ENCODE measurements around the gene ELAPOR1.
A peak's percentile ranks its signal among the peaks of the same experiment; 100 is the strongest.

The ELAPOR1 gene, protein sequence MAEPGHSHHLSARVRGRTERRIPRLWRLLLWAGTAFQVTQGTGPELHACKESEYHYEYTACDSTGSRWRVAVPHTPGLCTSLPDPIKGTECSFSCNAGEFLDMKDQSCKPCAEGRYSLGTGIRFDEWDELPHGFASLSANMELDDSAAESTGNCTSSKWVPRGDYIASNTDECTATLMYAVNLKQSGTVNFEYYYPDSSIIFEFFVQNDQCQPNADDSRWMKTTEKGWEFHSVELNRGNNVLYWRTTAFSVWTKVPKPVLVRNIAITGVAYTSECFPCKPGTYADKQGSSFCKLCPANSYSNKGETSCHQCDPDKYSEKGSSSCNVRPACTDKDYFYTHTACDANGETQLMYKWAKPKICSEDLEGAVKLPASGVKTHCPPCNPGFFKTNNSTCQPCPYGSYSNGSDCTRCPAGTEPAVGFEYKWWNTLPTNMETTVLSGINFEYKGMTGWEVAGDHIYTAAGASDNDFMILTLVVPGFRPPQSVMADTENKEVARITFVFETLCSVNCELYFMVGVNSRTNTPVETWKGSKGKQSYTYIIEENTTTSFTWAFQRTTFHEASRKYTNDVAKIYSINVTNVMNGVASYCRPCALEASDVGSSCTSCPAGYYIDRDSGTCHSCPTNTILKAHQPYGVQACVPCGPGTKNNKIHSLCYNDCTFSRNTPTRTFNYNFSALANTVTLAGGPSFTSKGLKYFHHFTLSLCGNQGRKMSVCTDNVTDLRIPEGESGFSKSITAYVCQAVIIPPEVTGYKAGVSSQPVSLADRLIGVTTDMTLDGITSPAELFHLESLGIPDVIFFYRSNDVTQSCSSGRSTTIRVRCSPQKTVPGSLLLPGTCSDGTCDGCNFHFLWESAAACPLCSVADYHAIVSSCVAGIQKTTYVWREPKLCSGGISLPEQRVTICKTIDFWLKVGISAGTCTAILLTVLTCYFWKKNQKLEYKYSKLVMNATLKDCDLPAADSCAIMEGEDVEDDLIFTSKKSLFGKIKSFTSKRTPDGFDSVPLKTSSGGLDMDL

DNA sequence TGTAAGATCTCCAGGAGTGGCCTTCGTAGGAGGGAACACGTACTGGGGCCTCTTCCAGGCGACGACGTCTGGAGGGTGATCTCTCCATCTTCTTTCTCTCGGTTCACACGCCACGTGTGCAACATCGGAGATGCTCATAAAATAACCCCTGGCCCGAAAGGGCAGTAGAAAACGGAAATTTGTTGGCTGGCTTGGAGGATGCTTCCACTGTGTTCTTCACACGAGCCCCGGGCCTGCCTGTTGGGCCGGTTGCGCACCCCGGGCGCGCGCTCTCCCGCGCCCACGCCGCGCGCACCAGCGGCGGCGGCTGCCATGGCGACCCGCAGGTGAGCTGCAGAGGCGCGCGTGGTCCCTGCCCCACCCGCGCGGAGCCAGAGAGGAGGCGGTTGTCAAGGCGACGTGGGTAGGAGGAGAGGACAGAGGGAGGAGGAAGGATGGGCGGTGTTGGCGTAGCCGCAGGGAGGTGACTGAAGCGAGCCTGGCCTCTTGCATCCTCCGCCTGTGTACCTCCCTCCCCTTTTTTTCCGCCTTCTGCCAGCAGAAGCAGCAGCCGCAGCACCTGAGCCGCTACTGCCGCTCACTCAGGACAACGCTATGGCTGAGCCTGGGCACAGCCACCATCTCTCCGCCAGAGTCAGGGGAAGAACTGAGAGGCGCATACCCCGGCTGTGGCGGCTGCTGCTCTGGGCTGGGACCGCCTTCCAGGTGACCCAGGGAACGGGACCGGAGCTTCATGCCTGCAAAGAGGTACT is at the start of gene ELAPOR1:
ELAPOR1 (plus strand) TSS at position 526 of the 752 bp plus-strand sequence; CDS start at position 595, 69 bp downstream.
- DNase-seq, result peak; percentile 83

DNA sequence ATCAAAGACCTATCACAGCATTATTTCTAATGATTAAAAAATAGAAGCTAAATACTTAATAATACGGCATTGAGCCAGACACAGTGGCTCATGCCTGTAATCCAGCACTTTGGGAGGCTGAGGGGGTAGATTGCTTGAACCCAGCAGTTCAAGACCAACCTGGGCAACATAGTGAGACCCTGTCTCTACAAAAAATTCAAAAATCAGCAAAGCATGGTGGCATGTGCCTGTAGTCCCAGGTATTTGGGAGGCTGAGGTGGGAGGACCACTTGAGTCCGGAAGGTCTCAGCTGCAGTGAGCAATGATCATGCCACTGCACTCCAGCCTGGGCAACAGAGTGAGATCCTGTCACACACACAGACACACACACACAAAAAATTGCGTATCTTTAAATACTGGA is 48.8 kb upstream of the ELAPOR1 start:
- DNase-seq, result no peak

DNA sequence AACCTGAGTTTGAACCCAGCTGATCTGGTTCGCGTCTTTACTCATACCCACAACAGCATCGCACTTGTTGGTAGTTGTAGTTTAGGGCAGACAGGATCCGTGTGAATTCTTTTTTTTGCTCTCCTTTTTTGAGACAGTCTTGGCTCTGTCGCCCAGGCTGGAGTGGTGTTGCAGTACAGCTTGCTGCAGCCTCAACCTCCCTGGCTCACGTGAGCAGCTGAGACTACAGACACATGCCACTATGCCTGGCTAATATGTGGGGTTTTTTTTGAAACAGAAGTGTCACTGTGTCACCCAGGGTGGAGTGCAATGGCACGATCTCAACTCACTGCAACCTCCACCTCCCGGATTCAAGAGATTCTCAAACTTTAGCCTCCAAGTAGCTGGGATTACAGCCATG is 46.0 kb upstream of the ELAPOR1 start:
- no peak for DNase-seq

DNA sequence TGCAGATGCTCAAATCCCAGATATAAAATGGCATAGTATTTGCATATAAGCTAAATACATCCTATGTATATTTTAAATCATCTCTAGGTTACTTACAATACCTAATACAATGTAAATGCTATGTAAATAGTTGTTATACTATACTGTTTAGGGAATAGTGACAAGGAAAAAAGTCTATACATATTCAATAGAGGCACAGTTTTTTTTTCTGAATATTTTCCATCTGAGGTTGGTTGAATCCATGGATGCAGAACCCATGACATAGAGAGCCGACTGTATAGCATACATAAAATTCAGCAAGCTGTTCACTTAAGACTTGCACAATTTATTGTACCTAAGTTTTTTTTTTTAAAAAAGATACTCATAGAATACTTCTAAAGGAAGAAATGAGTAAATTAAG is 44.6 kb upstream of the ELAPOR1 start:
- no peak for DNase-seq

DNA sequence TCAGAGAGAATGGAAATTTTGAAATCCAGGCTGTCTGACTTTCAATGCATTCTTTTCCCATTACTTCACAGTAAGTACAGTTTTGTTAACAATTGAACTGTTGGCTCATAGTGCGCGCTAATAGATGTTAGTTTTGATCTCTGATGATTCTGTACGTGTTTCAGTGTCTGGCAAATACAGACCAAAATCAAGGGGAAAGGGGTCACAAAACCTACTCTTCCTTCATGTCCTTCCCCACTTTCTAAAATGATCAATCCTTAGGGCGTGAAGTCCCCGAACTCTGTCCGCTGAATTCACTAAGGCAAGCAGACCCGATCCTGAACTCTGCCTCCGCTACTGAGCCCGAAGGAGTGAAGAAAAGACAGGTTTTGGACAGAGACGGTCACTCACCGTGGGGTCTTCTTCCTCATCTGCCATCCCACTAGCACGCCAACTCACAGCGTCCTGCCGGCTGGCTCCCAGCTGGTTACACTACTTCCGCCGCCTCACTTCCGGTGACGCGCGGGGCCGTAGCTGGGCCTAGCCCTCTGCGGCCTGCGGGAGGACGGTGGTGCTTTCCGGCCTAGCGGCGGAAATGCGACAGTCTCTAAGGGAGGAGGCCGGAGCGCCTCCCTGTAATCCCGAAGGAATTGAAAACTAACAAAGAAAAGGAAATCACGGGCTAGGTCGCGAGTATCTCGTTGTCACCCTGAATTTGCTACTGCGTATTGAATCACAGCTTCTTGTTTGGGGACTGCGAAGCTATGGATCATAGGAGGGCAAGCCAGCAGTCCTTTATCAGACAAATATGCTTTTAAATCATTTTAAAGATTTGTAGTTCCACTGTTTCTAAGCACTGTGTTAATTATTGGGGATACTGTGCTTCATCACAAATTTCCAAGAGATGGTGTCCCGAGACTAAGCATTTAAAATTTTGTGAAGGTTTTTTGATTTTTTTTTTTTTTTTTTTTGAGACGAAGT is 38.1 kb upstream of the ELAPOR1 start, which contains the start of gene TAF13:
TAF13 (minus strand) TSS at position 473 of the 960 bp plus-strand sequence; CDS start at position 417, 56 bp downstream.
- peak; percentile 95 for DNase-seq

DNA sequence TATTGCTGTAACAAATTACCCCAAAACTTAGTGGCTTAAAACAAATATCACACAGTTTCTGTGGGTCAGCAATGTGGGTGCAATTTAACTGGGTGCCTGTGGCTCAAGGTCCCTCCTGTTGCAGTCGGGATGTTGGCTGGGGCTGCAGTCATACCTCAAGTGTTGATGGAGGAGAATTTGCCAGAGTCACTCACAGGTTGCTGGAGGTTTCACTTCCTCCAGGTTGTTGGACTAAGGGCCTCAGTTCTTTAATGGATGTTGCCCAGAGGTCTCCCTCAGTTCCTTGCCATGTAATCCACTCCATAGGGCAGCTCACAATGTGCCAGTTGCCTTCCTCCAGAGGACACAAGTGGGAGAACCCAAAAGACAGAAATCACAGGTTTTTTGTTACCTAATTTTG is 35.6 kb upstream of the ELAPOR1 start:
- DNase-seq, result no peak

DNA sequence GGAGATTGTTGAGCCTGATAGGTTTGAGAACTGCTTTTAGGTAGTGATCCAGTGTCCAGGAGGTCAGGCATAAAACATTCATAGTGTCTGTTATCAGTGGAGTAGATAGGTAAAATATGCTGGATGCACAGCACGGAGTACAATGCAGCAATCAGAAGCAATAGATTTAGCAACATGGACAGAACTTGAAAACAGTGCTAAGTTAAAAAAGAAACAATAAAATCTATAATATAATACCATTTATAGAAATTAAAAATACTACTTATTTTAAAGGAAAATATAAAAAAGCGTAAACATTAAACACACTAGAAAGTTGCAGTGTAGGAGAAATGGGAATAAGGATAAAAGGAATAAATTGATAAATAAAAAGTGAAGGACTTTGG is 34.7 kb upstream of the ELAPOR1 start:
- DNase-seq, result no peak

DNA sequence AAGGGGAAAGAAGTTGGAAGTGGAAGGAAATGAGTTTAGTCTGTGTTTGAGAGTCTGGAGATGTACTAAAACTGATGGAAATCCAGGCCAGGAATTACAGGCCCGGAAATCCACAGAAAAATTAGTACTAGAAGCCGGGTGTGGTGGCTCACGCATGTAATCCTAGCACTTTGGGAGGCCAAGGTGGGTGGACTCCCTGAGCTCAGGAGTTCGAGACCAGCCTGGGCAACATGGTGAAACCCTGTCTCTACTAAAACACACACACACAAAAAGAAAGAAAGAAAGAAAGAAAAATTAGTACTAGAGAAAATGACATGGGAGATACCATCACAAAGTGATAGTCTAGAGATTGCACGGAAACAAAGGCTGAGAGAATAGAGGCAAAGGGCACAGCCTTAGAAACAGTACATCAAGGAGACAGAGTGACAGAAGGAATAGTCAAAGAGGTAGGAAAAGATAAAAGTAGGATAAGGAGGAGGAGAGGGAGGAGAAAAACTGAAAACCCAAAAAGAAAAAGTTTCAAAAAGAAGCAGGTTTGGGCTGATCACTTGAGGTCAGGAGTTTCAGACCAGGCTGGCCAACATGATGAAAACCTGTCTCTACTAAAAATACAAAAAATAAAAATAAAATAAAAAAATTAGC is 33.4 kb upstream of the ELAPOR1 start:
- no peak for DNase-seq

DNA sequence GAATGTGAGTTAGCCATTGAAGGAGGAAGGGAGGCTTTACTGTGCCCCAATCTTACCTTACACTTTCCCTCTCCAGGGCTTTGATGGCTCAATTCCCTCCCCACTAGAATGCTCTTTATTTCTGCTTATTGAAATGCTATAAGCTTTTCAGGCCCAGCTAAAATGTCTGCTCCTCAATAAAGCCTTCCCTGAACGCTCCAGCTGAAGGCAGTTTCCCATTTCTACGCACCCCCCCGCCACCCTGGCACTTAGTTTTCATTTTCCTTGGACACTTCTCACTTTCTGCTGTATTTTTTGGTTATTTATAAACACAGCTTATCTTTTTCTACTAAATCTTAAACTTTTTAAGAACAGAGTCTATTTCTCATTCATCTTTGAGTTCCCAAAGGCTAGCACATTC is 30.4 kb upstream of the ELAPOR1 start:
- no peak for DNase-seq

DNA sequence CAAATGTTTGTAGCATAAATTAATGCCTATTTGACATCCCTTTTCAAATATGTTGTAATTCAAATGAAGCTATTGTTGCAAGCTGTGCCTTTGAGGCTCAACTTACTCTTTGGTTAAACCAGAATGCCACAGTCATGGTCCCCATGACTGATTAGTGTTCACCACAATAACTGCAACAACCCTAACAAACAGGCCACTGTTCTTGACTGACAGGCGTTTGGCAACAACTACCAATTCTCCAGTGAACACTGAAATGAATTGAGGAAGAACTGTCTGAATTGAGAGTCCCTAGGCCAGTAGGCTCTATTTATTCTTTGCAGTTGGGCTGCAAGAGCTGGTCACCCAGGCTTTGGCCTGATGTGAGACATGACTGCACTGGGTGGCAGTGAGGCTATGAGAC is 30.0 kb upstream of the ELAPOR1 start:
- no peak for DNase-seq

DNA sequence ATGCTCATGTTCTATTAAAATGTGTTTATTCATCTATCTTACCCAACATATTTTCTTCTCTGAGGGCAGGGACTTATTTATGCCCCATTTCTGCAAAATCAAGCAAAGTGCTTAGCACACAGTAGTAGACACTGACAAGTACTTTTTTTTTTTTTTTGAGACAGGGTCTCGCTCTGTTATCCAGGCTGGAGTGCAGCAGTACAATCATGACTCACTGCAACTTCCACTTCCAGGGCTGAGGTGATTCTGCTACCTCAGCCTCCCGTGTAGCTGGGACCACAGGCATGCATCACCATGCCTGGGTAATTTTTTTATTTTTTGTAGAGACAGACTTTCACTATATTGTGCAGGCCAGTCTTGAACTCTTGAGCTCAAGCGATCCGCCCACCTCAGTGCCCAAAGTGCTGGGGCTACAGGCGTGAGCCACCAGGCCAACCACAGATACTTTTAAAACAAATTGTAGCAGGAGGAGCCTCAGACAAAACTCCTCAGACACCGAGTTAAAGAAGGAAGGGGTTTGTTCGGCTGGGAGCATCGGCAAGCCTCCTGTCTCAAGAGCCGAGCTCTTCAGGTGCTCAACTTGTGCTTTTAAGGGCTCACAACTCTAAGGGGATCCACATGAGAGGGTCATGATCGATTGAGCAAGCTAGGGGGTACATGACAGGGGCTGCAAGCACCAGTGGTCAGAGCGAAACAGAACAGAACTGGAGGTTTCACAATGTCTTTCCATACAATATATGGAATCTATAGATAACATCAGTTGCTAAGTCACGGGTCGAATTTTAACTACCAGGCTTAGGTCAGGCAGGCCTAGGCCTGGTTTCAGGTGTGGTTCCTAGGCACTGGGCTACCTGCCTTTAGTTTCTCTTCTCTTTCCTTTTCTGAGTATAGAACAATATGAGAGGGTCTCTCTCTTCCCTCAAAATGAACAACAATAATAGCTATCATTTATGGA is 29.1 kb upstream of the ELAPOR1 start:
- no peak for DNase-seq

DNA sequence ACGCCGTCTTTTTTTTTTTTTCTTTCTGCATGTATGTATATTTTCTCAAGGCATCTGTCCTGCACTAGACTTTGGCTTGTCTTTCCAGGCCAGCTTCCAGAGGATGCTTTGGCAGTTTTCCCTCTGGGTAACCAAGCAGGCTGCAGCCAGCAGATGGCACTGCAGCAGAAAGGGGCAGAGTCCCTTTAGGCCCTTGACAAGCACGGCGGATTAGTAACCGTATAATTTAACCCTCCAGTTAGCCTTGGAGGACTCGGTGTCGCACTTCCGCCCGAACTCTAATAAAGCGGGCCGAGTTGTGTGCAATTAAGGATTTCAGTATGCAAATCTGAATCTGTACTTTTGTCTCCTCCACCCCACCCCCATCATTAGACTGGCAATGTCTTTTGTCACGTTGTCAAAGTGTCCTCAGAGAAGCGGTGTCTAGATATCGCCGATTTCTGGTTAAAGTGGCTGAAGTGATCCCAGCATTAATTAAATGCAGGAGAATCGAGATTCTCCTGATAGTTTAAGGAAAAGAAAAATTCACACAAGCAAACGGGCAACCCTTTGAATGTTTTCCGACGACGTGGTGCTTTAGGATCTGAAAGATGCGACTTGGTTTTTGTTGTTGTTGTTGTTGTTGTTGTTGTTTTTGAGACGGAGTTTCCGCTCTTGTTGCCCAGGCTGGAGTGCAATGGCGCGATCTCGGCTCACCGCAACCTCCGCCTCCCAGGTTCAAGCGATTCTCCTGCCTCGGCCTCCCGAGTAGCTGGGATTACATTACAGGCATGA is 24.5 kb upstream of the ELAPOR1 start:
- peak; percentile 61 for DNase-seq

DNA sequence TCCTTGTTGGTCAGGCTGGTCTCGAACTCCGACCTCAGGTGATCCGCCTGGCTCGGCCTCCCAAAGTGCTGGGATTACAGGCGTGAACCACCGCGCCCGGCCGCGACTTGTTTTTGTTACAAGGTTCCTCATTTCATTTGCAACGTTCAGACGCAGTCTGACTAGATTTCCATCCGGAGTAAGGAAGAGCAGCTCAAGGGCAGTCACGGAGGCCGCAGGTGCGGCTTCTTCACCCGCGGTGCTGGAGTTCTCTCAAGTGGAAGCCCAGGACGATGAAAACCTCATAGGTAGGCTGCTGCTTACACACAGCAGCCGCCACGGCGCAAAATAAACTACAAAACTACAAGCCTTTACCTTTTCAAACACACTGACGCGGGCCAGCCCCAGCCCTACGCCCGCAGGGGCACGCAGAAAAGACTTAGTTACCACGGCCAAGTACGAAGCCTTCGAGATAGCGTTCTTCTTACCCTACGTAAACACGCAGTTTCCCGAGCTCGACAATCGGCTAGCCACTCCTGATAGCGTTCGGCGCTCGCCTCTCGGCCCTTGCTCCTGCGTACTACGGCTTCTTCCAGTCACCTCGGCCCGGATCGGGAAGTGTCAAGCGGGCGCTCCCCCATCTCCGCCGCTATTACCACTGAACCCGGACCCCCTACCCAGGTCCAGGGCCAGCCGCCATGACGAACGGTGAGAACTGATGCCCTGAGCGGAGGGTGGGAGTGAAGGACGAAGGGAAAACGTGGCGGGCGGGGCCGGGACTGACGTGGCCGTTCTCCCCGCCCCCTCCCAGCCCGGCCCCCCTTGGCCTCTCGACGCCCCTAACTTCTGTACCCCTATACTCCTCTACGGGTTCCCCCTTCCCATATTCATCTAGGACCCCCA is 23.5 kb upstream of the ELAPOR1 start, which contains the start of gene TMEM167B:
TMEM167B (plus strand) TSS at position 569 of the 882 bp plus-strand sequence; CDS start at position 678, 109 bp downstream.
- peak; percentile 92 for DNase-seq

DNA sequence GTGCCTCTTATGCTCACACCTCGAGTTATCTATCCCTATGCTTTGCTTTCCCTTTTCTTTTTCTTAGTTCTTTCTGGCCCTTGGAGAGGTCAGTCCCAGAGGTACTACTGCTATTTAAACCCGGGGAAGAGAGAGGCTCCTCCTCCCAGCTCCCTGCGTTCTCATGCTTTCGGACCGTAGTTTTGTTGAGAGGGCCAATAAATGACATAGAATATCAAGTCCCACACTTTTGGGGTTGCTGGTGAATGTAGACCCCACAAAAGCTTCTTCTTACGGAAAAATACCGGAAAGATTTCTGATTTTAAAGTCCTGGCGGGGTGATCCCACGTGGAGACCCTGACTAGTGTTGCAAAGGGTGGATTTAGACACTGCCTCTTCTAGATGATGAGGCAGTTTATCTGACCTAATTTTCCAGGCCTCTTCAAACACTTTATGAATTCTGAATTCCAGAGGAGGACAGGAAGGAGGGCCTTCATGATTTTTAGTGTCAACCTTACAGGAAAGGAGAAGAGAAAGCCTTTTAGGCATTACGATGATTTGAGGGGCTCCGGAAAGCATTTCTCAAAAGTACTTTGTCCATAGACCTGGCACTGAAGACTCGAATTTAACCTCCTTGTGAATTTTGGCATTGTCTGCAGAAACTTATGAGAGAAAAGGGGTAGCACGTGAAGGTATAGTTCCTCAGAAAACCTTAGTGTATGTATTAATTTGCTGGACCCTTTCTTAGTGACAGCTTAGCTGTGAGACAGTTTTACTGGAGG is 22.7 kb upstream of the ELAPOR1 start:
- peak; percentile 58 for DNase-seq

DNA sequence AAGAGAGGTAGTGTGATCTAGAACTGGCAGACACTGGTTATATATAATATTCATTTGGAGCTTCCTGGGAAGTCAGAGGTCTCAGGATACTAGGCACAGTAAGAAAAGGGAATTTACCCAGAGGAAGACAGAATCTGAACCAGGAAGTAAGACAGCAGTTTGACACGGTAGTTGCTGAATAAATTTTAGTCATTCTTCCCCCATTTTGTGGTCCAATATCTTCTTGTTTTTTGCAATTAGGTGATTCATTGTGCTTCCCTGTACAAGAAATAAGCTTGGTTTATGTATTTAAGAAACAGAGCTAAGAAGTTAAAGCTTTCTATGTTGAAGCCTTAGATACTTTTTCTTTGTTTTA is 22.1 kb upstream of the ELAPOR1 start:
- DNase-seq, result peak; percentile 54

DNA sequence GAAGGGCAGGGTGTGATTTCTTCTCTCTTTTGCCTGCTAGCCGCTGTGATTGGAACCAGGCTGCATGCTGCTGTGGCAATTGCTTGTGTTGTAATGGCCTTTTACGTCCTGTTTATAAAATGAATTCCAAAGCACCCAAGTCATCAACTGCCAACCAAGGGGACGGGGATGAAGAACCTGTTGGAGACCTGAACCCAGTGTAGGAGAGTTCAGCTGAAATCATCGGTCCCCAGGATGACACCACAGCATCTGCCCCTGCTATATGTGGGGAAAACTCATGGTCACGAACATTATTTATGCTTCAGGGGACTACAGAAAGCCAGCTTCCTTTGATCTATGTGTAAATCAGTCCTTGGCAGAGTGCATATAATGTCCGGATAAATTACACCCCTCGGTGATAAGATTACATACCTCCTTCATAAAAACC is 19.5 kb upstream of the ELAPOR1 start:
- DNase-seq, result no peak

DNA sequence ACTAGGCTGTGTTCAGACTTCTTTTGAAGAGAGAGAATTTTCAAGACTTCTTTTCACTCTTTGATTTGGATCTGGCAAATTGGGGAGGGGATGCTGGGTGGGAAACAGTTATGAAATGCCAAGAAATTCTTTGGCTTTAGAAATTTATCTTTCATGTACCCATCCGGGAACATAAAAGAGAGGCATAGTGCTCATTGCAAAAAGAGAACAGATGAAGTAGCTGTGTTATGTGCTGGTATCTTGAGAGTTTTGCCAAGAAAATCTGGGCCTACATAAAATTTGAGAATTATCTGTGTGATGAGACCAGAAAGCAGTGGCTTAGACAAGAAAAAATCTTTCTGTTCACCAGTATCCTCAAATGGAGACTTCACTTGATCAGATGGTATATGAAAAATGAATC is 19.0 kb upstream of the ELAPOR1 start:
- no peak for DNase-seq
